Neural progenitor cell (in vitro differentiated cells): ENCODE results near the gene DVL3. TPM values are rescaled to one million over a fixed set of nuclear protein-coding genes. Genes with fewer than 3 reads are reported as not detected.
A peak's percentile ranks its signal among the peaks of the same experiment; 100 is the strongest.

Experiments used
- DNase-seq: peaks from one replicate; pipeline ENCODE4 v3.0.0-alpha.2; 2016; ENCODE audit warnings: low spot score
- H2AFZ ChIP-seq: fragments of 200-600 bp; sonication (generic); replicated peaks from 2 replicates; pipeline ENCODE4 v1.6.1; 2016; ENCODE audit warnings: antibody characterized with exemption
- H3F3A ChIP-seq: fragments of 200-600 bp; sonication (generic); 2 replicates; pipeline ENCODE4 v1.6.1; 2016; ENCODE audit warnings: antibody characterized with exemption, low read depth
- H3K27ac ChIP-seq: fragments of 200-600 bp; sonication (generic); 2 replicates; pipeline ENCODE4 v1.5.1; 2016; ENCODE audit warnings: mild to moderate bottlenecking
- H3K27me3 ChIP-seq: fragments of 200-600 bp; sonication (generic); 2 replicates; pipeline ENCODE4 v1.6.1; 2016; ENCODE audit warnings: mild to moderate bottlenecking, moderate library complexity
- H3K36me3 ChIP-seq: fragments of 200-600 bp; sonication (generic); 2 replicates; pipeline ENCODE4 v1.5.1; 2016
- H3K4me1 ChIP-seq: fragments of 200-600 bp; sonication (generic); 2 replicates; pipeline ENCODE4 v1.6.1; 2016; ENCODE audit warnings: mixed run types
- H3K4me2 ChIP-seq: fragments of 200-600 bp; sonication (generic); 2 replicates; pipeline ENCODE4 v1.6.1; 2016
- H3K4me3 ChIP-seq: fragments of 200-600 bp; sonication (generic); 2 replicates; pipeline ENCODE4 v1.5.1; 2016
- H3K79me2 ChIP-seq: fragments of 200-600 bp; sonication (generic); 2 replicates; pipeline ENCODE4 v1.6.1; 2016; ENCODE audit warnings: low read depth
- H3K9ac ChIP-seq: fragments of 200-600 bp; sonication (generic); 2 replicates; pipeline ENCODE4 v1.6.1; 2016
- H3K9me3 ChIP-seq: fragments of 200-600 bp; sonication (generic); 2 replicates; pipeline ENCODE4 v1.5.1; 2016; ENCODE audit warnings: low read depth
- H4K20me1 ChIP-seq: fragments of 200-600 bp; sonication (generic); 2 replicates; pipeline ENCODE4 v1.6.1; 2016; ENCODE audit warnings: low read depth
- H3K27ac Mint-ChIP-seq: 3 replicates; pipeline ENCODE4 v1.8.0; 2021; ENCODE audit warnings: mixed read lengths
- H3K27me3 Mint-ChIP-seq: 2 replicates; pipeline ENCODE4 v1.8.0; 2022; ENCODE audit warnings: low read depth, mild to moderate bottlenecking, inconsistent platforms, moderate library complexity, mixed read lengths; ENCODE audit not compliant: insufficient read depth
- H3K36me3 Mint-ChIP-seq: 3 replicates; pipeline ENCODE4 v1.8.0; 2021; ENCODE audit warnings: mixed read lengths
- H3K4me1 Mint-ChIP-seq: 3 replicates; pipeline ENCODE4 v1.8.0; 2021; ENCODE audit warnings: mixed read lengths
- H3K4me3 Mint-ChIP-seq: 3 replicates; pipeline ENCODE4 v1.8.0; 2021; ENCODE audit warnings: mild to moderate bottlenecking, moderate library complexity, mixed read lengths
- H3K9me3 Mint-ChIP-seq: 3 replicates; pipeline ENCODE4 v1.8.0; 2020; ENCODE audit warnings: mixed read lengths
- CTCF ChIP-seq: fragments of 200-600 bp; sonication (generic); IDR thresholded peaks from 2 replicates; pipeline ENCODE4 v1.5.1; 2017; ENCODE audit warnings: antibody characterized with exemption, mild to moderate bottlenecking
- EZH2 ChIP-seq: fragments of 200-600 bp; sonication (generic); IDR thresholded peaks from 2 replicates; pipeline ENCODE4 v1.6.1; 2017; ENCODE audit warnings: antibody characterized with exemption, mild to moderate bottlenecking, moderate library complexity
- EZH2phosphoT487 ChIP-seq: fragments of 200-600 bp; sonication (generic); IDR thresholded peaks from 2 replicates; pipeline ENCODE4 v1.6.1; 2017; ENCODE audit warnings: antibody characterized with exemption
- total RNA-seq: library from RNA; depleted of rRNA; stranded (reverse); fragments of >200 nt; gene quantifications from 2 replicates; pipeline ENCODE4 v1.2.3, GENCODE V29; 2015; ENCODE audit warnings: low replicate concordance

DVL3 gene
- total RNA-seq, 1 donor from 2014 or later, result 29.8 TPM

GRCh38 chr3:184174646-184175492 lies 19.7 kb downstream of the DVL3 start, which contains the start of gene AP2M1:
TSS of gene AP2M1 (plus strand) at chr3:184174855. CDS start at chr3:184176994, 2,139 bp downstream.
- Histone ChIP-seq H3K27me3 (no peaks in the 10 kb centered on the region), H3K27ac (peak within 1 kb of the TSS; percentile 81), H4K20me1 (peaks cover 32% of the 10 kb centered on the region), H3K36me3 (no peaks in the 10 kb centered on the region), H3K4me3 (peak within 1 kb of the TSS; percentile 97), H3K79me2 (peaks cover 43% of the 10 kb centered on the region), H3K9me3 (no peaks in the 10 kb centered on the region), H3K4me2 (peak within 1 kb of the TSS; percentile 98), H2AFZ (no peak within 1 kb of the TSS), H3K4me1 (peaks cover 22% of the 10 kb centered on the region), H3F3A (peaks cover 34% of the 10 kb centered on the region), H3K9ac (peak within 1 kb of the TSS; percentile 82)
- TF ChIP-seq EZH2 (no peak), EZH2phosphoT487 (no peak), CTCF (no peak)
- Mint-ChIP-seq H3K27me3 (peaks cover 6% of the 10 kb centered on the region), H3K9me3 (no peaks in the 10 kb centered on the region), H3K36me3 (peaks cover 32% of the 10 kb centered on the region), H3K4me1 (peaks cover 42% of the 10 kb centered on the region), H3K4me3 (peak within 1 kb of the TSS; percentile 92), H3K27ac (peak within 1 kb of the TSS; percentile 95)
- peak; percentile 99 for DNase-seq

- Histone ChIP-seq H3K4me2 (peak overlapping the region; percentile 98), H3K36me3 (no peaks in the 10 kb centered on the region), H3K9me3 (no peaks in the 10 kb centered on the region), H3K4me3 (peak overlapping the region; percentile 97), H2AFZ (no peak overlapping the region), H3K27me3 (no peaks in the 10 kb centered on the region), H3K79me2 (peaks cover 44% of the 10 kb centered on the region), H3K27ac (peak overlapping the region; percentile 81), H3K9ac (peak overlapping the region; percentile 82), H3F3A (peaks cover 34% of the 10 kb centered on the region), H3K4me1 (peaks cover 22% of the 10 kb centered on the region), H4K20me1 (peaks cover 32% of the 10 kb centered on the region)
- H3K27me3 Mint-ChIP-seq, result peaks cover 6% of the 10 kb centered on the region
- peaks cover 38% of the 10 kb centered on the region for H3K36me3 Mint-ChIP-seq
- no peaks in the 10 kb centered on the region for H3K9me3 Mint-ChIP-seq
- H3K4me1 Mint-ChIP-seq, result peaks cover 42% of the 10 kb centered on the region
- no peak for DNase-seq
- no peak for TF ChIP-seq CTCF
- TF ChIP-seq EZH2phosphoT487, result no peak
- no peak for TF ChIP-seq EZH2
- peak overlapping the region; percentile 92 for H3K4me3 Mint-ChIP-seq
- peak overlapping the region; percentile 95 for H3K27ac Mint-ChIP-seq
Observed at GRCh38 chr3:184175506-184175905, 20.3 kb downstream of the DVL3 start.

- H3K79me2 ChIP-seq, result peaks cover 44% of the 10 kb centered on the region
- H3K9me3 ChIP-seq, result no peaks in the 10 kb centered on the region
- no peak for TF ChIP-seq EZH2phosphoT487
- no peak for TF ChIP-seq CTCF
- no peak for TF ChIP-seq EZH2
- DNase-seq, result no peak
- H3K27me3 Mint-ChIP-seq, result peaks cover 6% of the 10 kb centered on the region
- H3K4me3 ChIP-seq, result peak overlapping the region; percentile 97
- peaks cover 34% of the 10 kb centered on the region for H3F3A ChIP-seq
- H3K36me3 ChIP-seq, result no peaks in the 10 kb centered on the region
- no peak overlapping the region for H2AFZ ChIP-seq
- peak overlapping the region; percentile 92 for H3K4me3 Mint-ChIP-seq
- H3K27me3 ChIP-seq, result no peaks in the 10 kb centered on the region
- no peaks in the 10 kb centered on the region for H3K9me3 Mint-ChIP-seq
- H3K4me1 ChIP-seq, result peaks cover 22% of the 10 kb centered on the region
- peak overlapping the region; percentile 95 for H3K27ac Mint-ChIP-seq
- H4K20me1 ChIP-seq, result peaks cover 32% of the 10 kb centered on the region
- H3K9ac ChIP-seq, result peak overlapping the region; percentile 82
- peak overlapping the region; percentile 98 for H3K4me2 ChIP-seq
- H3K4me1 Mint-ChIP-seq, result peaks cover 42% of the 10 kb centered on the region
- H3K36me3 Mint-ChIP-seq, result peaks cover 39% of the 10 kb centered on the region
- H3K27ac ChIP-seq, result peak overlapping the region; percentile 81
Observed at GRCh38 chr3:184175981-184176376, 20.8 kb downstream of the DVL3 start.
